Muscle of back (tissue), 11 donors: Measurements from ENCODE around the gene SUGCT. TPM values are rescaled to one million over a fixed set of nuclear protein-coding genes. Genes with fewer than 3 reads are reported as not detected.
"Not testable (repeated sequence)": the region's sequence is repeated elsewhere in the genome, so short reads cannot be mapped to it uniquely, and the experiment has no call there.

Source experiments
- DNase-seq, 3 donors: peaks; one replicate each; pipeline versions ENCODE4 v3.0.0 to v3.0.0-alpha.2; 2013
- polyA plus RNA-seq, 10 donors: library from polyadenylated mRNA; unstranded; fragments of 120-200 nt; gene quantifications; one replicate each; pipeline ENCODE4 v1.2.1, GENCODE V29; 2013; ENCODE audit not compliant: insufficient read length in 10 of 10

Gene SUGCT
- polyA plus RNA-seq, 10 donors: 2.1 to 3.8 (median 3.1) TPM

- no peak for DNase-seq
Observed at GRCh38 chr7:40611095-40611871, 476.5 kb downstream of the SUGCT start.

- no peak for DNase-seq
Observed at GRCh38 chr7:40612298-40612697, 477.5 kb downstream of the SUGCT start.

- no peak for DNase-seq
Observed at GRCh38 chr7:40619647-40620046, 484.8 kb downstream of the SUGCT start.

- no peak for DNase-seq
Observed at GRCh38 chr7:40621592-40621998, 486.8 kb downstream of the SUGCT start.

GRCh38 chr7:40622941-40623501, 488.2 kb downstream of the SUGCT start:
- DNase-seq: no peak

- DNase-seq: no peak
Observed at GRCh38 chr7:40623863-40624262, 489.1 kb downstream of the SUGCT start.

GRCh38 chr7:40627361-40627760, 492.6 kb downstream of the SUGCT start:
- DNase-seq: not testable (repeated sequence)

- no peak for DNase-seq
Observed at GRCh38 chr7:40629891-40630290, 495.1 kb downstream of the SUGCT start.

GRCh38 chr7:40634118-40634517, 499.3 kb downstream of the SUGCT start:
- DNase-seq: no peak

- DNase-seq: no peak
Observed at GRCh38 chr7:40638545-40639320, 503.9 kb downstream of the SUGCT start.

- DNase-seq: peak in 1 of 3 donors; percentile 26
Observed at GRCh38 chr7:40640566-40640965, 505.8 kb downstream of the SUGCT start.

GRCh38 chr7:40641701-40642100, 506.9 kb downstream of the SUGCT start:
- DNase-seq: no peak

GRCh38 chr7:40643664-40644063, 508.9 kb downstream of the SUGCT start:
- DNase-seq: peak in 1 of 3 donors; percentile 15

- no peak for DNase-seq
Observed at GRCh38 chr7:40644454-40645188, 509.8 kb downstream of the SUGCT start.

- DNase-seq: no peak
Observed at GRCh38 chr7:40645197-40645596, 510.4 kb downstream of the SUGCT start.

GRCh38 chr7:40646717-40647116, 511.9 kb downstream of the SUGCT start:
- no peak for DNase-seq

GRCh38 chr7:40647719-40648118, 512.9 kb downstream of the SUGCT start:
- no peak for DNase-seq

- DNase-seq: no peak
Observed at GRCh38 chr7:40649247-40649646, 514.4 kb downstream of the SUGCT start.

GRCh38 chr7:40650903-40651302, 516.1 kb downstream of the SUGCT start:
- not testable (repeated sequence) for DNase-seq

- DNase-seq: no peak
Observed at GRCh38 chr7:40654171-40654570, 519.4 kb downstream of the SUGCT start.

GRCh38 chr7:40655426-40655825, 520.6 kb downstream of the SUGCT start:
- no peak for DNase-seq

GRCh38 chr7:40656349-40656748, 521.5 kb downstream of the SUGCT start:
- peak in 1 of 3 donors; percentile 25 for DNase-seq
